ENCODE data around the gene HOXC5. TPM values are rescaled to one million over a fixed set of nuclear protein-coding genes. Genes with fewer than 3 reads are reported as not detected.

HOXC5 gene
- total RNA-seq, 1 experiment from 2014 or later, result 1.1 TPM

DNA sequence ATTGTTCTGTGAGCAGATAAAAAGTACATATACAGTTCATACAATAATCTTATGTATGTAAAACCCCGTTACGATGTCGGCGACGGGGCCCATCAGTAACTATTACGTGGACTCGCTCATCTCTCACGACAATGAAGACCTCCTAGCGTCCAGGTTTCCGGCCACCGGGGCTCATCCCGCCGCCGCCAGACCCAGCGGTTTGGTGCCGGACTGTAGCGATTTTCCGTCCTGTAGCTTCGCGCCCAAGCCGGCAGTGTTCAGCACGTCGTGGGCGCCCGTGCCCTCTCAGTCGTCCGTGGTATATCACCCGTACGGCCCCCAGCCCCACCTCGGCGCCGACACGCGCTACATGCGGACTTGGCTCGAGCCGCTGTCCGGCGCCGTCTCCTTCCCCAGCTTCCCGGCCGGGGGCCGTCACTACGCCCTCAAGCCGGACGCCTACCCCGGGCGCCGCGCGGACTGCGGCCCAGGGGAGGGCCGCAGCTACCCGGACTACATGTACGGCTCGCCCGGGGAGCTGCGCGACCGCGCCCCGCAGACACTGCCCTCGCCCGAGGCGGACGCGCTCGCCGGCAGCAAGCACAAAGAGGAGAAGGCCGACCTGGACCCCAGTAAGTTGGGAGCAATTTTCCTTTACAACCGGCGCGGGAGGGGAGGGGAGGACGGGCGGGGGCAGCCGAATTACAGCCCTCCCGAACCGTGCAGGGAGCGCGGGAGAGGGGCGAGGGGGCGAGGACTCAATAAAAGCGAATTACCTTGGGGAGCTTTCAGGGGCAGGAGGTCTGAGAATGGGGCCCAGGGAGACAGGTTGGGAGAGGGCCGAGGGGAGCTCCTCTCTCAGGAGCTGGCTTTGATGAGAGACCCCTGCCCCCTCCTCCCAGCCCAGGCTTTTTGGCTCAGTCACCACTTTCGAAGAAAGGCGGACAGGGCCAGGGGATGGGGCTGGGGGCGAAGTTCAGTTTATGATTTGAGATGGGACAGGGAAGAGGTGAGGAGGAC is 32.4 kb upstream of the HOXC5 start, which contains the start of gene HOXC9:
HOXC9 (plus strand) TSS at position 46 of the 999 bp plus-strand sequence; CDS start at position 74, 28 bp downstream.
- Histone ChIP-seq H2AFZ (ENCODE audit: low read depth, low read length, poor library complexity, severe bottlenecking) (peak within 1 kb of the TSS; percentile 52), H3K4me1 (ENCODE audit: control insufficient read depth in 1 of 2, insufficient read depth in 2 of 2, low read length in 2 of 2) (peaks cover 17 to 36% of the 10 kb centered on the region in 2 experiments), H3K9ac (ENCODE audit: low read length) (peak within 1 kb of the TSS; percentile 94), H3K4me3 (replicated peaks in 1 of 2; ENCODE audit: low read depth in 1 of 2, low read length in 2 of 2) (peak within 1 kb of the TSS; percentile 82 to 84), H3K27me3 (ENCODE audit: insufficient read depth, low read length) (no peaks in the 10 kb centered on the region), H4K20me1 (ENCODE audit: insufficient read depth) (no peaks in the 10 kb centered on the region), H3K9me2 (ENCODE audit: insufficient read depth) (no peaks in the 10 kb centered on the region), H3K4me2 (ENCODE audit: low read length) (peak within 1 kb of the TSS; percentile 88), H3K36me3 (ENCODE audit: control insufficient read depth in 1 of 2, insufficient read depth in 2 of 2, low read length in 2 of 2) (peaks cover 0 to 6% of the 10 kb centered on the region in 2 experiments; a peak in 1 of 4 replicates), H3K79me2 (ENCODE audit: insufficient read depth, low read length) (peaks cover 47% of the 10 kb centered on the region), H3K9me3 (ENCODE audit: control insufficient read depth in 1 of 2, insufficient read depth in 1 of 2, low read depth in 1 of 2, low read length in 2 of 2) (no peaks in the 10 kb centered on the region), H3K27ac (ENCODE audit: low read depth, low read length) (peak within 1 kb of the TSS; percentile 67)
- ChIA-PET RAD21 (ENCODE audit: low non-redundant PET in 1 of 2, low total read pairs in 2 of 2, uncharacterized antibody in 2 of 2, unreplicated experiment in 2 of 2) (interaction anchor here (0.7 kb wide), 2 partner anchors 17 to 201 kb away, joined by 3 to 4 read pairs; no protein-coding TSS in a partner anchor), CTCF (interaction anchor here (0.6 to 4.7 kb wide), 11 partner anchors 16 to 379 kb away, joined by 3 to 22 read pairs (median 5); partner anchors contain the start of genes HOXC10 and HOXC5), POLR2A (interaction anchor here (0.6 to 1.8 kb wide), 6 partner anchors 10 to 325 kb away, joined by 3 to 23 read pairs (median 4); partner anchors contain the start of genes COPZ1 and HOXC10)
- DNase-seq (ENCODE audit: low read depth, low spot score), result no peak
- peak; percentile 32 for ATAC-seq
- BruUV-seq (replicated peaks), result no TSS peak
- intact Hi-C loops (cut with micrococcal nuclease), result no loop called here
- TF ChIP-seq ZFX (IDR thresholded peaks at IDR 0.05) (peak; percentile 66; the same call in 1 of the 2 replicates), ZBTB33 (IDR thresholded peaks at IDR 0.05; ENCODE audit: extremely low read depth, insufficient replicate concordance, low read length) (no peak), ZNF274 (IDR thresholded peaks at IDR 0.05; ENCODE audit: low read depth, low read length) (no peak), POLR2AphosphoS5 (IDR thresholded peaks at IDR 0.05; ENCODE audit: low read depth, low read length) (peak; percentile 65), MAX (IDR thresholded peaks at IDR 0.05) (no peak), FOSL1 (IDR thresholded peaks at IDR 0.05; ENCODE audit: low read depth) (no peak)

Data from HCT116 (cell line).